ENCODE measurements around the gene SPAG5.
A peak's percentile ranks its signal among the peaks of the same experiment; 100 is the strongest.
"Not testable (repeated sequence)": the region's sequence is repeated elsewhere in the genome, so short reads cannot be mapped to it uniquely, and the experiment has no call there.

SPAG5 gene

GRCh38 chr17:28618464-28618863, 19.6 kb upstream of the SPAG5 start:
- Histone ChIP-seq H3K36me3 (ENCODE audit: insufficient read depth, low read length) (peaks cover 63% of the 10 kb centered on the region), H3K9me3 (ENCODE audit: control insufficient read depth, insufficient read depth, low read length) (no peaks in the 10 kb centered on the region)

GRCh38 chr17:28616281-28616680, 17.5 kb upstream of the SPAG5 start:
- no peaks in the 10 kb centered on the region for H3K4me1 ChIP-seq (ENCODE audit: insufficient read depth, low read length)

More at GRCh38 chr17:28618464-28618863, 19.6 kb upstream of the SPAG5 start:
- Histone ChIP-seq H3K9ac (ENCODE audit: low read depth, low read length) (no peak overlapping the region), H3K4me1 (ENCODE audit: insufficient read depth, low read length) (no peaks in the 10 kb centered on the region)

GRCh38 chr17:28615260-28615940, 16.6 kb upstream of the SPAG5 start:
- no peaks in the 10 kb centered on the region for H3K4me1 ChIP-seq (ENCODE audit: insufficient read depth, low read length)
- H3K9me3 ChIP-seq (ENCODE audit: control insufficient read depth, insufficient read depth, low read length): no peaks in the 10 kb centered on the region
- peaks cover 56% of the 10 kb centered on the region for H3K36me3 ChIP-seq (ENCODE audit: insufficient read depth, low read length)
- no peak overlapping the region for H3K9ac ChIP-seq (ENCODE audit: low read depth, low read length)

More at GRCh38 chr17:28616281-28616680, 17.5 kb upstream of the SPAG5 start:
- H3K36me3 ChIP-seq (ENCODE audit: insufficient read depth, low read length): peaks cover 60% of the 10 kb centered on the region
- no peaks in the 10 kb centered on the region for H3K9me3 ChIP-seq (ENCODE audit: control insufficient read depth, insufficient read depth, low read length)
- H3K9ac ChIP-seq (ENCODE audit: low read depth, low read length): no peak overlapping the region

- no peaks in the 10 kb centered on the region for H3K9me3 ChIP-seq (ENCODE audit: control insufficient read depth, insufficient read depth, low read length)
- no peak within 1 kb of the TSS for H3K9ac ChIP-seq (ENCODE audit: low read depth, low read length)
- no peaks in the 10 kb centered on the region for H3K4me1 ChIP-seq (ENCODE audit: insufficient read depth, low read length)
Observed at GRCh38 chr17:28613931-28614381, 15.1 kb upstream of the SPAG5 start, which contains the start of gene RSKR. TSS of gene RSKR (minus strand) at chr17:28614185. CDS start at chr17:28614161, 24 bp downstream.

GRCh38 chr17:28612936-28613872, 14.4 kb upstream of the SPAG5 start:
- Histone ChIP-seq H3K9ac (ENCODE audit: low read depth, low read length) (no peak overlapping the region), H3K36me3 (ENCODE audit: insufficient read depth, low read length) (peaks cover 43% of the 10 kb centered on the region), H3K9me3 (ENCODE audit: control insufficient read depth, insufficient read depth, low read length) (no peaks in the 10 kb centered on the region), H3K4me1 (ENCODE audit: insufficient read depth, low read length) (no peaks in the 10 kb centered on the region)

More at GRCh38 chr17:28613931-28614381, 15.1 kb upstream of the SPAG5 start, which contains the start of gene RSKR:
- peaks cover 48% of the 10 kb centered on the region for H3K36me3 ChIP-seq (ENCODE audit: insufficient read depth, low read length)

GRCh38 chr17:28612531-28612930, 13.7 kb upstream of the SPAG5 start:
- Histone ChIP-seq H3K4me1 (ENCODE audit: insufficient read depth, low read length) (no peaks in the 10 kb centered on the region), H3K36me3 (ENCODE audit: insufficient read depth, low read length) (peaks cover 42% of the 10 kb centered on the region), H3K9me3 (ENCODE audit: control insufficient read depth, insufficient read depth, low read length) (no peaks in the 10 kb centered on the region), H3K9ac (ENCODE audit: low read depth, low read length) (no peak overlapping the region)

GRCh38 chr17:28610376-28610775, 11.6 kb upstream of the SPAG5 start:
- Histone ChIP-seq H3K9me3 (ENCODE audit: control insufficient read depth, insufficient read depth, low read length) (no peaks in the 10 kb centered on the region), H3K36me3 (ENCODE audit: insufficient read depth, low read length) (peaks cover 25% of the 10 kb centered on the region), H3K4me1 (ENCODE audit: insufficient read depth, low read length) (no peaks in the 10 kb centered on the region), H3K9ac (ENCODE audit: low read depth, low read length) (no peak overlapping the region)

- not testable (repeated sequence) for H3K36me3 ChIP-seq (ENCODE audit: insufficient read depth, low read length); H3K9me3 ChIP-seq (ENCODE audit: control insufficient read depth, insufficient read depth, low read length); H3K4me1 ChIP-seq (ENCODE audit: insufficient read depth, low read length); H3K9ac ChIP-seq (ENCODE audit: low read depth, low read length)
Observed at GRCh38 chr17:28604031-28604430, 5.2 kb upstream of the SPAG5 start.

- Histone ChIP-seq H3K4me1 (ENCODE audit: insufficient read depth, low read length) (peaks cover 5% of the 10 kb centered on the region; the same call in 1 of the 2 replicates), H3K9me3 (ENCODE audit: control insufficient read depth, insufficient read depth, low read length) (no peaks in the 10 kb centered on the region), H3K36me3 (ENCODE audit: insufficient read depth, low read length) (no peaks in the 10 kb centered on the region), H3K9ac (ENCODE audit: low read depth, low read length) (peak overlapping the region; percentile 98)
Observed at GRCh38 chr17:28599311-28600184, 723 bp upstream of the SPAG5 start.

- H3K9me3 ChIP-seq (ENCODE audit: control insufficient read depth, insufficient read depth, low read length): no peaks in the 10 kb centered on the region
Observed at GRCh38 chr17:28598389-28598788, 436 bp downstream of the SPAG5 start.

GRCh38 chr17:28597606-28598383, 1.0 kb downstream of the SPAG5 start:
- H3K9ac ChIP-seq (ENCODE audit: low read depth, low read length): peak overlapping the region; percentile 98
- H3K4me1 ChIP-seq (ENCODE audit: insufficient read depth, low read length): peaks cover 5% of the 10 kb centered on the region; the same call in 1 of the 2 replicates
- H3K9me3 ChIP-seq (ENCODE audit: control insufficient read depth, insufficient read depth, low read length): no peaks in the 10 kb centered on the region
- 0 out of 2 replicates have a peak, but pooled peaks cover 6% of the 10 kb centered on the region for H3K36me3 ChIP-seq (ENCODE audit: insufficient read depth, low read length)

More at GRCh38 chr17:28598389-28598788, 436 bp downstream of the SPAG5 start:
- H3K4me1 ChIP-seq (ENCODE audit: insufficient read depth, low read length): peaks cover 5% of the 10 kb centered on the region; the same call in 1 of the 2 replicates
- 0 out of 2 replicates have a peak, but pooled peaks cover under 1% of the 10 kb centered on the region for H3K36me3 ChIP-seq (ENCODE audit: insufficient read depth, low read length)
- peak overlapping the region; percentile 98 for H3K9ac ChIP-seq (ENCODE audit: low read depth, low read length)

- Histone ChIP-seq H3K36me3 (ENCODE audit: insufficient read depth, low read length) (peaks cover 24% of the 10 kb centered on the region), H3K9me3 (ENCODE audit: control insufficient read depth, insufficient read depth, low read length) (no peaks in the 10 kb centered on the region), H3K9ac (ENCODE audit: low read depth, low read length) (no peak overlapping the region), H3K4me1 (ENCODE audit: insufficient read depth, low read length) (no peaks in the 10 kb centered on the region)
Observed at GRCh38 chr17:28592260-28592659, 6.6 kb downstream of the SPAG5 start.

GRCh38 chr17:28585851-28586250, 13.0 kb downstream of the SPAG5 start:
- peaks cover 39% of the 10 kb centered on the region for H3K36me3 ChIP-seq (ENCODE audit: insufficient read depth, low read length)
- H3K9me3 ChIP-seq (ENCODE audit: control insufficient read depth, insufficient read depth, low read length): no peaks in the 10 kb centered on the region
- no peak overlapping the region for H3K9ac ChIP-seq (ENCODE audit: low read depth, low read length)
- H3K4me1 ChIP-seq (ENCODE audit: insufficient read depth, low read length): no peaks in the 10 kb centered on the region
